Endothelial cell of umbilical vein (primary cell): ENCODE results near the gene SLC39A11.

ENCODE experiments used
- POLR2A ChIP-seq: IDR thresholded peaks from 2 replicates; pipeline ENCODE4 v1.6.1; 2012; ENCODE audit warnings: low read depth, mild to moderate bottlenecking, control low read depth, low read length
- TF ChIP-seq, protein P1 (sequence below), 2 donors: IDR thresholded peaks; 1 replicate in 1 of 2; 2 replicates in 1 of 2; pipeline ENCODE4 v1.5.1; 2011; ENCODE audit warnings: low read length in 2 of 2, mild to moderate bottlenecking in 2 of 2, moderate library complexity in 2 of 2, control low read depth in 1 of 2, inconsistent platforms in 1 of 2, low read depth in 1 of 2; ENCODE audit not compliant: insufficient read depth in 1 of 2; ENCODE audit errors: extremely low read depth in 1 of 2

DNA sequence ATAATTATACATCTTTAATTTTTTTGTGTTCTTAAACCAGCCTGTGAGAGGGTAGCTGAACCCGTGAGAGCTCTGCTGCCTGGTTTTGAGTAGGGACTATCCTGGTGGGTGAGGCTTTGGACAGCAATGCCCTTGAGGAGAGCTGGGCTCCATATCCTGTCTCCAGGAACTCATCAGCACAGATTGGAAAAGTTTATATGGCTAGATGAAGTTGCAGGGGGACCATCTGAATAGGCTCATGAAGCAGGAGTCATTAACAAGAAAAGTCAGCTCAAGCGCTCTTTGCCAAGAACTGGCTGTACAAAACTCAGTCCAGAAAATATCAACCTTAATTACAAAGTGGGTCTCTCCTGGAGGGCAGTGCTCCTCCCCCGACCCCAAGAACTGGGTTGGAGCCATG, 38.5 kb upstream of the SLC39A11 start:
- TF ChIP-seq, protein P1, sequence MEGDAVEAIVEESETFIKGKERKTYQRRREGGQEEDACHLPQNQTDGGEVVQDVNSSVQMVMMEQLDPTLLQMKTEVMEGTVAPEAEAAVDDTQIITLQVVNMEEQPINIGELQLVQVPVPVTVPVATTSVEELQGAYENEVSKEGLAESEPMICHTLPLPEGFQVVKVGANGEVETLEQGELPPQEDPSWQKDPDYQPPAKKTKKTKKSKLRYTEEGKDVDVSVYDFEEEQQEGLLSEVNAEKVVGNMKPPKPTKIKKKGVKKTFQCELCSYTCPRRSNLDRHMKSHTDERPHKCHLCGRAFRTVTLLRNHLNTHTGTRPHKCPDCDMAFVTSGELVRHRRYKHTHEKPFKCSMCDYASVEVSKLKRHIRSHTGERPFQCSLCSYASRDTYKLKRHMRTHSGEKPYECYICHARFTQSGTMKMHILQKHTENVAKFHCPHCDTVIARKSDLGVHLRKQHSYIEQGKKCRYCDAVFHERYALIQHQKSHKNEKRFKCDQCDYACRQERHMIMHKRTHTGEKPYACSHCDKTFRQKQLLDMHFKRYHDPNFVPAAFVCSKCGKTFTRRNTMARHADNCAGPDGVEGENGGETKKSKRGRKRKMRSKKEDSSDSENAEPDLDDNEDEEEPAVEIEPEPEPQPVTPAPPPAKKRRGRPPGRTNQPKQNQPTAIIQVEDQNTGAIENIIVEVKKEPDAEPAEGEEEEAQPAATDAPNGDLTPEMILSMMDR (IDR thresholded peaks at IDR 0.05; ENCODE audit: extremely low read depth in 1 of 2, insufficient read depth in 1 of 2, low read depth in 1 of 2, low read length in 2 of 2) = no peak
- no peak for TF ChIP-seq POLR2A
